Measurements from ENCODE around the gene ATP9A. TPM values are rescaled to one million over a fixed set of nuclear protein-coding genes. Genes with fewer than 3 reads are reported as not detected.

The ATP9A gene
- total RNA-seq, 1 experiment from 2014 or later, result 12.1 TPM

DNA sequence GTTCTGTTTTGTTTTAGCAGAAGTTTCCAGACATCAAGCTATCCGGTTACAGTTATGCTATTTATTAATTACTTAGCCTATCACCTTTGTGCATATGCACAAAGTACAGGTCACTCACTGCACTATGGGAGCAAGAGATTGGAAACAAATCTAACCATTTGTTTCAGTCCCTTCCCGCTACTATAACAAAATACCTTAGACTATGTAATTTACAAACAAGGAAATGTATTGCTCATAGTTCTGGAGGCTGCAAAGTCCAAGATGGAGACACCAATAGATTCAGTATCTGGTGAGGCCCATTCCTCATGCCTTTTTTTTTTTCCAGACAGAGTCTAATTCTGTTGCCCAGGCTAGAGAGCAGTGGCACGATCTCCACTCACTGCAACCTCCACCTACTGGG, 35.1 kb downstream of the ATP9A start:
- Mint-ChIP-seq H3K9me3 (no peaks in the 10 kb centered on the region), H3K36me3 (ENCODE audit: insufficient read depth in 1 of 3, low read depth in 3 of 3) (no peaks in the 10 kb centered on the region), H3K27ac (no peak overlapping the region)

More for the DNA sequence above, 35.1 kb downstream of the ATP9A start:
- H4K91ac ChIP-seq (ENCODE audit: insufficient read length, low read depth, low read length), result no peak overlapping the region
- no peak overlapping the region for H2AFZ ChIP-seq (ENCODE audit: low read length)
- H2BK5ac ChIP-seq (ENCODE audit: insufficient read length, low read length), result no peak overlapping the region
- no peak overlapping the region for H3K4ac ChIP-seq (ENCODE audit: low read depth, low read length)
- H2BK120ac ChIP-seq (ENCODE audit: low read depth, low read length, poor library complexity, severe bottlenecking), result no peak overlapping the region
- no peaks in the 10 kb centered on the region for H3K79me2 ChIP-seq (ENCODE audit: insufficient read depth, low read length)
- H3K14ac ChIP-seq (ENCODE audit: insufficient read depth, low read length), result no peak overlapping the region
- H3K9ac ChIP-seq (ENCODE audit: extremely low read depth, insufficient read length, low read length), result no peak overlapping the region
- H3K4me1 ChIP-seq (ENCODE audit: insufficient read depth, low read length), result no peaks in the 10 kb centered on the region
- H4K5ac ChIP-seq (ENCODE audit: insufficient read length, low read depth, low read length), result no peak overlapping the region
- no peak overlapping the region for H2BK20ac ChIP-seq (ENCODE audit: low read depth, low read length, poor library complexity, severe bottlenecking)
- H4K20me1 ChIP-seq (ENCODE audit: control insufficient read depth, insufficient read depth, insufficient read length), result no peaks in the 10 kb centered on the region
- no peak overlapping the region for H3K27ac ChIP-seq (ENCODE audit: insufficient read length, low read depth, low read length)
- H3K23ac ChIP-seq (ENCODE audit: insufficient read length, low read depth, low read length), result no peak overlapping the region
- no peaks in the 10 kb centered on the region for H3K27me3 Mint-ChIP-seq (ENCODE audit: low read depth)
- no peak overlapping the region for H4K8ac ChIP-seq (replicated peaks; ENCODE audit: insufficient read length, low read depth, low read length)
- no peak overlapping the region for H2AK5ac ChIP-seq (ENCODE audit: insufficient read length, low read length)
- no peak overlapping the region for H3K4me2 ChIP-seq (ENCODE audit: insufficient read depth, insufficient read length, low read length)
- no peaks in the 10 kb centered on the region for H3K23me2 ChIP-seq (ENCODE audit: insufficient read length, low read depth, low read length, poor library complexity, severe bottlenecking)
- no peak overlapping the region for H2BK15ac ChIP-seq (ENCODE audit: low read depth, low read length)
- H2BK12ac ChIP-seq (ENCODE audit: insufficient read length, low read depth, low read length), result no peak overlapping the region
- H3K18ac ChIP-seq (ENCODE audit: insufficient read length, low read depth, low read length), result no peak overlapping the region
- no peaks in the 10 kb centered on the region for H3K9me3 ChIP-seq (ENCODE audit: control insufficient read depth, low read depth, low read length)
- H3K56ac ChIP-seq (ENCODE audit: insufficient read length, low read depth, low read length), result no peak overlapping the region
- DNase-seq, result no peak
- WGBS (ENCODE audit: extremely low coverage, insufficient read length, low lambda C conversion rate), result no CpG with 5 or more reads among the region's 3 CpGs
- H3K4me1 Mint-ChIP-seq, result peaks cover 12 to 15% of the 10 kb centered on the region in 2 experiments; a peak in 3 of 4 replicates
- no peak for TF ChIP-seq CTCF (conservative IDR thresholded peaks at IDR 0.05)
- no peaks in the 10 kb centered on the region for H3K79me1 ChIP-seq (ENCODE audit: insufficient read depth, low read depth, low read length, poor library complexity, severe bottlenecking)
- no peak overlapping the region for H3K4me3 Mint-ChIP-seq
- no peak overlapping the region for H3T11ph ChIP-seq (ENCODE audit: low read length)
- H3K27me3 ChIP-seq (ENCODE audit: insufficient read depth, low read length), result no peaks in the 10 kb centered on the region

Measured in H9 (cell line).